HEK293 (cell line): ENCODE measurements around the gene RSPH9.
"Not testable (repeated sequence)": the region's sequence is repeated elsewhere in the genome, so short reads cannot be mapped to it uniquely, and the experiment has no call there.

Experiments
- CTCF ChIA-PET: fragments of 350-600 bp; formaldehyde crosslinking; extraction: SDS; loops from one replicate; lab custom pipeline; 2021; ENCODE audit warnings: antibody characterized with exemption; lab: Yijun Ruan, JAX
- POLR2A ChIA-PET: fragments of 300-600 bp; formaldehyde crosslinking; extraction: SDS; loops from one replicate; lab custom pipeline; 2020; ENCODE audit warnings: antibody characterized with exemption, inconsistent platforms; lab: Yijun Ruan, JAX
- H3K27ac ChIP-seq: fragments of 200-500 bp; sonication (Bioruptor generic); 2 replicates; pipeline ENCODE4 v1.5.1; 2014; ENCODE audit warnings: low read depth, low read length, control low read depth, inconsistent platforms; ENCODE audit errors: extremely low read depth
- H3K36me3 ChIP-seq, 2 experiments: fragments of 200-500 bp in 1 of 2; sonication (Bioruptor generic) in 1 of 2; 1 replicate in 1 of 2; 2 replicates in 1 of 2; pipeline ENCODE4 v1.5.1; 2014 to 2017; ENCODE audit warnings: inconsistent platforms in 2 of 2, low read length in 2 of 2; ENCODE audit not compliant: control insufficient read depth in 2 of 2, insufficient read depth in 1 of 2
- H3K4me1 ChIP-seq: fragments of 200-500 bp; sonication (Bioruptor generic); 2 replicates; pipeline ENCODE4 v1.5.1; 2014; ENCODE audit warnings: mild to moderate bottlenecking, low read length, inconsistent platforms; ENCODE audit not compliant: control insufficient read depth, insufficient read depth
- H3K4me3 ChIP-seq: 2 replicates; pipeline ENCODE4 v1.5.1; 2011; ENCODE audit warnings: low read depth, mild to moderate bottlenecking, control low read depth, low read length, moderate library complexity
- H3K9me3 ChIP-seq: fragments of 200-500 bp; sonication (Bioruptor generic); 2 replicates; pipeline ENCODE4 v1.5.1; 2014; ENCODE audit warnings: low read depth, low read length, inconsistent platforms; ENCODE audit not compliant: control insufficient read depth, insufficient read depth
- EGR2 ChIP-seq: fragments of 450-650 bp; formaldehyde crosslinking; IDR thresholded peaks from 2 replicates; pipeline ENCODE4 v1.5.1; 2016; ENCODE audit warnings: low read depth, missing biosample characterization, missing genetic modification characterization
- HOXC10 ChIP-seq: sonication (generic); formaldehyde crosslinking; IDR thresholded peaks from 2 replicates; pipeline ENCODE4 v1.8.1; 2023; ENCODE audit warnings: mild to moderate bottlenecking, missing genetic modification reagents
- REPIN1 ChIP-seq: fragments of 450-650 bp; formaldehyde crosslinking; IDR thresholded peaks from 2 replicates; pipeline ENCODE4 v1.5.1; 2017; ENCODE audit warnings: missing biosample characterization, missing genetic modification characterization, low read depth
- SP7 ChIP-seq: fragments of 450-650 bp; formaldehyde crosslinking; IDR thresholded peaks from 2 replicates; pipeline ENCODE4 v1.5.1; 2016; ENCODE audit warnings: missing biosample characterization, missing genetic modification characterization
- ZNF24 ChIP-seq: fragments of 450-650 bp; formaldehyde crosslinking; IDR thresholded peaks from 2 replicates; pipeline ENCODE4 v1.5.1; 2016; ENCODE audit warnings: missing biosample characterization, missing genetic modification characterization
- ZNF529 ChIP-seq: fragments of 450-650 bp; formaldehyde crosslinking; IDR thresholded peaks from 2 replicates; pipeline ENCODE4 v1.5.1; 2017; ENCODE audit warnings: missing genetic modification characterization, missing biosample characterization; ENCODE audit not compliant: insufficient replicate concordance
- ZNF558 ChIP-seq: fragments of 450-650 bp; formaldehyde crosslinking; IDR thresholded peaks from 2 replicates; pipeline ENCODE4 v1.5.1; 2016; ENCODE audit warnings: missing biosample characterization, missing genetic modification characterization
- TF ChIP-seq, protein P1 (sequence below): fragments of 450-650 bp; formaldehyde crosslinking; IDR thresholded peaks from 2 replicates; pipeline ENCODE4 v1.5.1; 2016; ENCODE audit warnings: missing biosample characterization, missing genetic modification characterization
- TF ChIP-seq, protein P2 (sequence below): fragments of 450-650 bp; formaldehyde crosslinking; IDR thresholded peaks from 2 replicates; pipeline ENCODE4; 2016; ENCODE audit warnings: missing biosample characterization, missing genetic modification characterization
- TF ChIP-seq, protein P3 (sequence below): fragments of 450-650 bp; formaldehyde crosslinking; IDR thresholded peaks from 2 replicates; pipeline ENCODE4 v1.5.1; 2016; ENCODE audit warnings: missing biosample characterization, missing genetic modification characterization
- TF ChIP-seq, protein P4 (sequence below): fragments of 450-650 bp; formaldehyde crosslinking; optimal IDR thresholded peaks from 2 replicates; pipeline ENCODE3; 2016; ENCODE audit warnings: missing biosample characterization, mild to moderate bottlenecking, missing genetic modification characterization
- TF ChIP-seq, protein P5 (sequence below): fragments of 450-650 bp; formaldehyde crosslinking; IDR thresholded peaks from 2 replicates; pipeline ENCODE4 v1.5.1; 2016; ENCODE audit warnings: missing biosample characterization, missing genetic modification characterization

The RSPH9 gene

DNA sequence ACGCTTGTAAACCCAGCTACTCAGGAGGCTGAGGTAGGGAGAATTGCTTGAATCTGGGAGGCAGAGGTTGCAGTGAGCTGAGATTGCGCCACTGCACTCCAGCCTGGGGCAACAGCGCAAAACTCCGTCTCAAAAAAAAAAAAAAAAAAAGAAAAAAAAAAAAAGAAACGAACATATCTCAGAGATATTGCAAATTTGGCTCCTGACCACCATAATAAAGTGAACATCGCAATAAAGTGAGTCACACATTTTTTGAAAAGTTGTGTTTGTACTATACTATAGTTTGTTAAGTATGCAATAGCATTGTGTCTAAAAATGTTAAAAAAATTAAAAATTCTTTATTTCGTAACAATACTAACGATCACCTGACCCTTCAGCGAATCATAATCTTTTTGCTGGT is 13.3 kb downstream of the RSPH9 start:
- Histone ChIP-seq H3K9me3 (no peaks in the 10 kb centered on the region), H3K4me3 (no peak overlapping the region), H3K4me1 (no peaks in the 10 kb centered on the region), H3K36me3 (no peaks in the 10 kb centered on the region), H3K27ac (no peak overlapping the region)
- ChIA-PET POLR2A (no interaction called here), CTCF (interaction anchor here (0.7 to 1.7 kb wide), 3 partner anchors 10 to 105 kb away, joined by 3 to 5 read pairs (median 5); no protein-coding TSS in a partner anchor)
- TF ChIP-seq, protein P1, sequence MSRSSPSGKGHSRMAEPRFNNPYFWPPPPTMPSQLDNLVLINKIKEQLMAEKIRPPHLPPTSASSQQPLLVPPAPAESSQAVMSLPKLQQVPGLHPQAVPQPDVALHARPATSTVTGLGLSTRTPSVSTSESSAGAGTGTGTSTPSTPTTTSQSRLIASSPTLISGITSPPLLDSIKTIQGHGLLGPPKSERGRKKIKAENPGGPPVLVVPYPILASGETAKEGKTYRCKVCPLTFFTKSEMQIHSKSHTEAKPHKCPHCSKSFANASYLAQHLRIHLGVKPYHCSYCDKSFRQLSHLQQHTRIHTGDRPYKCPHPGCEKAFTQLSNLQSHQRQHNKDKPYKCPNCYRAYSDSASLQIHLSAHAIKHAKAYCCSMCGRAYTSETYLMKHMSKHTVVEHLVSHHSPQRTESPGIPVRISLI: no peak
- TF ChIP-seq, protein P2, sequence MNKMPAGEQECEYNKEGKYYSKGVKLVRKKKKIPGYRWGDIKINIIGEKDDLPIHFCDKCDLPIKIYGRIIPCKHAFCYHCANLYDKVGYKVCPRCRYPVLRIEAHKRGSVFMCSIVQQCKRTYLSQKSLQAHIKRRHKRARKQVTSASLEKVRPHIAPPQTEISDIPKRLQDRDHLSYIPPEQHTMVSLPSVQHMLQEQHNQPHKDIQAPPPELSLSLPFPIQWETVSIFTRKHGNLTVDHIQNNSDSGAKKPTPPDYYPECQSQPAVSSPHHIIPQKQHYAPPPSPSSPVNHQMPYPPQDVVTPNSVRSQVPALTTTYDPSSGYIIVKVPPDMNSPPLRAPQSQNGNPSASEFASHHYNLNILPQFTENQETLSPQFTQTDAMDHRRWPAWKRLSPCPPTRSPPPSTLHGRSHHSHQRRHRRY: no peak

DNA sequence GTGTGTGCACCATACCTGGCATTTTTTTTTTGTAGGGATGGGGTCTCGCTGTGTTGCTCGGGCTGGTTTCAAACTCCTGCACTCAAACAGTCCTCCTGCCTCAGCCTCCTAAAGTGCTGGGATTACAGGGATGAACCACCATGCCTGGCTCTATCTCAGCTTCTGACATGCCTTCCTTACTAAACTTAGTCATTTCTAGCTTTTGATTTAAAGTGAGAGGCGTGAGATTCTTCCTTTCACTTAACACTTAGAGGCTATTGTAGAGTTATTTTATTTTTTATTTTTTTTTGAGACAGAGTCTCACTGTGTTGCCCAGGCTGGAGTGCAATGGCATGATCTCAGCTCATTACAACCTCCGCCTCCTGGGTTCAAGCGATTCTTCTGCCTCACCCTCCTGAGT is 18.1 kb downstream of the RSPH9 start:
- H3K9me3 ChIP-seq, H3K27ac ChIP-seq, H3K4me3 ChIP-seq, H3K4me1 ChIP-seq, H3K36me3 ChIP-seq: not testable (repeated sequence)
- CTCF ChIA-PET: interaction anchor here (0.6 to 1.5 kb wide), 5 partner anchors 40 to 416 kb away, joined by 3 to 4 read pairs (median 3); no protein-coding TSS in a partner anchor
- POLR2A ChIA-PET: interaction anchor here (2.0 kb wide), 1 partner anchor 27 kb away, joined by 4 read pairs; the partner anchor contains the start of gene MAD2L1BP

DNA sequence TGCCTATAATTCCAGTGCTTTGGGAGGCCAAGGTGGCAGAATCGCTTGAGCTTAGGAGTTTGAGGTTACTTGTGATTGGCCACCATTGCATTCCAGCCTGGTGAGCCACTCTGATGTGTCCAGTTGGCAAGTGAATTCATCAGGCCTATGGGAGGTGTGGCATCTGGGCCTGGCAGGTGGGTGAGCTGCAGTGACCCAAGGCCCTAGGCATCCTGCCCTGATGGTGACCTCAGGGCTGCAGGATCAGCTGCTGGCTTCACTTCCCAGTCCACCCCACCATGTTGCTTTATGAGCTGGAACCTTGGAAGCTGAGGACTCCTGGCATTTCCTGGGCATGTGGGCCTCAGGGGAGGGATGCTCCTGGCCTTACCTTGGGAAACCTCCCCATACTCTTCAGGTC is 20.5 kb downstream of the RSPH9 start:
- ChIA-PET POLR2A (interaction anchor here (1.1 to 1.4 kb wide), 3 partner anchors 18 to 36 kb away, joined by 3 to 4 read pairs (median 4); partner anchors contain the start of genes GTPBP2 and RSPH9), CTCF (interaction anchor here (0.5 to 7.2 kb wide), 19 partner anchors 11 to 414 kb away, joined by 3 to 101 read pairs (median 5); partner anchors contain the start of gene MRPS18A)
- Histone ChIP-seq H3K36me3 (peaks cover 0 to under 1% of the 10 kb centered on the region in 2 experiments; a peak in 1 of 3 replicates), H3K4me3 (no peak overlapping the region), H3K27ac (no peak overlapping the region), H3K4me1 (peaks cover 3% of the 10 kb centered on the region; the same call in 1 of the 2 replicates), H3K9me3 (no peaks in the 10 kb centered on the region)
- TF ChIP-seq ZNF529 (tag by site-specific recombination) (no peak), HOXC10 (CRISPR knock-in tag) (no peak), REPIN1 (tag by site-specific recombination) (no peak), ZNF24 (tag by site-specific recombination) (no peak), EGR2 (no peak)
- TF ChIP-seq, protein P3, sequence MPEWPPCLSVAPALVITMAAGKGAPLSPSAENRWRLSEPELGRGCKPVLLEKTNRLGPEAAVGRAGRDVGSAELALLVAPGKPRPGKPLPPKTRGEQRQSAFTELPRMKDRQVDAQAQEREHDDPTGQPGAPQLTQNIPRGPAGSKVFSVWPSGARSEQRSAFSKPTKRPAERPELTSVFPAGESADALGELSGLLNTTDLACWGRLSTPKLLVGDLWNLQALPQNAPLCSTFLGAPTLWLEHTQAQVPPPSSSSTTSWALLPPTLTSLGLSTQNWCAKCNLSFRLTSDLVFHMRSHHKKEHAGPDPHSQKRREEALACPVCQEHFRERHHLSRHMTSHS (tag by site-specific recombination): no peak

DNA sequence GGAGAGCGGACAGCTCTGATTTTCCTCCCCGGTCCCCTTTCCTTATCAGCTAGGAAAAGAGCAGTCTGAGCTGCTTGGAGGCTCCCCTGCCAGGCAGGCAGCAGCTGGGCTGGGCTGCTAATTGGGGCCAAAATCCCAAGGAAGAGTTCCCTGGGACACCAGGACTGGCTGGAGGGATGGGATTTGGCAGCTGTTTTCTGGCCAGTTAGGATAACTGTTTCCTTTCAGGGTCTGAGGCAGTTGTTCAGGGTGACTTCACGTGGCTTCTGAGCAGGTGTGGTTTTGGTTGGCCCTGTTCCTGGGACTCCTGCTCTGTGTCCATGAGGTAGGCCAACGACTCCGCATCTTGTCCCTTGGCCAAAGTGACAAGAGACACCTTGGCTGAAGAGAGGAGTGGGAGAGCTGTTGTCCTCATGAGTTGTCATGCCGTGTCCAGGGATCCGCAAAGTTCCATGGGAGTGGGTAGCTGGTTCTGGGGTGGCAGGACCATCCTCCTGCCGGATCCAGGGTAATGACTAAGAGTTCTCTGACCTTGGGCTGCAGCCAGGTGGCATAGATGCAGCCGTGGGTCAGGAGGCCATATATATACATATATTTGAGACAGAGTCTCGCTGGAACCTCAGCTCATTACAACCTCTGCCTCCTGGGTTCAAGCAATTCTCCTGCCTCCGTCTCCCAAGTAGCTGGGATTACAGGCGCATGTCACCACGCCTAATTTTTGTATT is 21.5 kb downstream of the RSPH9 start:
- CTCF ChIA-PET: interaction anchor here (0.5 to 7.2 kb wide), 39 partner anchors 10 to 947 kb away, joined by 3 to 101 read pairs (median 5); partner anchors contain the start of genes MRPS18A, RSPH9 and VEGFA
- POLR2A ChIA-PET: interaction anchor here (1.3 to 4.6 kb wide), 4 partner anchors 19 to 104 kb away, joined by 4 to 36 read pairs (median 12); partner anchors contain the start of genes GTPBP2, MAD2L1BP and VEGFA
- H3K27ac ChIP-seq: no peak overlapping the region
- H3K9me3 ChIP-seq: no peaks in the 10 kb centered on the region
- H3K4me1 ChIP-seq: peaks cover 3% of the 10 kb centered on the region; the same call in 1 of the 2 replicates
- H3K4me3 ChIP-seq: no peak overlapping the region
- H3K36me3 ChIP-seq: peaks cover 0 to 10% of the 10 kb centered on the region in 2 experiments; a peak in 1 of 3 replicates
- TF ChIP-seq, protein P4, sequence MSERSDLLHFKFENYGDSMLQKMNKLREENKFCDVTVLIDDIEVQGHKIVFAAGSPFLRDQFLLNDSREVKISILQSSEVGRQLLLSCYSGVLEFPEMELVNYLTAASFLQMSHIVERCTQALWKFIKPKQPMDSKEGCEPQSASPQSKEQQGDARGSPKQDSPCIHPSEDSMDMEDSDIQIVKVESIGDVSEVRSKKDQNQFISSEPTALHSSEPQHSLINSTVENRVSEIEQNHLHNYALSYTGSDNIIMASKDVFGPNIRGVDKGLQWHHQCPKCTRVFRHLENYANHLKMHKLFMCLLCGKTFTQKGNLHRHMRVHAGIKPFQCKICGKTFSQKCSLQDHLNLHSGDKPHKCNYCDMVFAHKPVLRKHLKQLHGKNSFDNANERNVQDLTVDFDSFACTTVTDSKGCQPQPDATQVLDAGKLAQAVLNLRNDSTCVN: no peak
- TF ChIP-seq SP7 (no peak), ZNF558 (tag by site-specific recombination) (no peak)
- TF ChIP-seq, protein P5, sequence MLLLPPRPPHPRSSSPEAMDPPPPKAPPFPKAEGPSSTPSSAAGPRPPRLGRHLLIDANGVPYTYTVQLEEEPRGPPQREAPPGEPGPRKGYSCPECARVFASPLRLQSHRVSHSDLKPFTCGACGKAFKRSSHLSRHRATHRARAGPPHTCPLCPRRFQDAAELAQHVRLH (tag by site-specific recombination): no peak
